ENCODE results near the gene SARS1. TPM values are rescaled to one million over a fixed set of nuclear protein-coding genes. Genes with fewer than 3 reads are reported as not detected.

SARS1 gene
- total and polyA plus RNA-seq, 2 of the 13 experiments (the other 11 are each of a cell fraction or from before 2014, with no cell fraction given): 103 to 134 TPM

DNA sequence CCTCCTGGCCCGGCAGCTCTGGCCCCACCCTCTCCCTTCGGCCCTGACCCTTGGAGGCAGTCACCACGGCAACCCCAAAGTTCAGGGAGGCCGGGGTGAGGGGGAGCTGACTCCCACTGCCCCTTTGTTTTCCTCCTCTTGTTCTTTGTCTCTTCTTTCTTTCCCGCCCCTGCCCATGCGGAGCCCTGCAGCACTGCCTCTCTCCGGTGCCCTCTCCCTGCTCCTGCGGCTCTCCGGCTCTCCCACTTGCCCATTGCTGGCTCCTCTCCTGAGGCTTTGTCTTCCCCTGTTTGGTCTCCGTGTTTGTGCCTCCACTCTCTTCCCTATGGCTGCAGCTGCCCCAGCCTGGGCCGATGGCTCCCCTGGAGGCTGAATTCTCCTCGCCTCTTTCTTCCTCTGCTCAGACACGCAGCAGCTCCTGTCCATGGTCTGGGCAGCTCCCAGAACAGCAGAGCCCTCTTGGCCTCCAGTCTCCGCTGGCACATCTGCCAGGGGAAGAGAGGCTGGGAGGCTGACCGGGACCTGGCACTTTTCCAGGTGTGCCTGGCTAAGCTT, 41.5 kb downstream of the SARS1 start (continued):
- TF ChIP-seq CTCF (CRISPR knock-in tag; IDR thresholded peaks at IDR 0.05) (peak; percentile 33; the same call in 1 of the 2 replicates), ZNF331 (CRISPR knock-in tag; IDR thresholded peaks at IDR 0.05) (no peak), ZSCAN25 (CRISPR knock-in tag; IDR thresholded peaks at IDR 0.05) (peak; percentile 42; the same call in 1 of the 2 replicates), NFIC (IDR thresholded peaks at IDR 0.05; ENCODE audit: low read length) (no peak), MAZ (IDR thresholded peaks at IDR 0.05; ENCODE audit: borderline replicate concordance, low read depth, low read length) (no peak), MAZ (CRISPR knock-in tag; IDR thresholded peaks at IDR 0.05; ENCODE audit: low read depth) (no peak), MAFG (CRISPR knock-in tag; IDR thresholded peaks at IDR 0.05) (no peak), ZNF710 (CRISPR knock-in tag; IDR thresholded peaks at IDR 0.05; ENCODE audit: borderline replicate concordance) (peak; percentile 96; the same call in 1 of the 2 replicates), ZNF562 (CRISPR knock-in tag; IDR thresholded peaks at IDR 0.05; ENCODE audit: borderline replicate concordance) (no peak), AGO2 (optimal IDR thresholded peaks at IDR 0.05; ENCODE audit: low read depth, low read length) (no peak), MEF2D (CRISPR knock-in tag; IDR thresholded peaks at IDR 0.05) (no peak), HNF4A (CRISPR knock-in tag; IDR thresholded peaks at IDR 0.05) (no peak), ZEB1 (IDR thresholded peaks at IDR 0.05; ENCODE audit: insufficient replicate concordance, low read depth) (no peak), STAT5B (CRISPR knock-in tag; IDR thresholded peaks at IDR 0.05) (no peak), SALL2 (CRISPR knock-in tag; IDR thresholded peaks at IDR 0.05) (no peak), ZNF350 (CRISPR knock-in tag; IDR thresholded peaks at IDR 0.05; ENCODE audit: borderline replicate concordance, low read depth) (no peak), ZNF362 (CRISPR knock-in tag; IDR thresholded peaks at IDR 0.05; ENCODE audit: borderline replicate concordance) (no peak), JUND (CRISPR knock-in tag; IDR thresholded peaks at IDR 0.05) (no peak), ZNF501 (CRISPR knock-in tag; IDR thresholded peaks at IDR 0.05) (0 out of 2 replicates have a peak, but pooled peaks have one; percentile 36), KAT2B (IDR thresholded peaks at IDR 0.05; ENCODE audit: borderline replicate concordance, low read depth, low read length) (no peak), ZNF329 (CRISPR knock-in tag; IDR thresholded peaks at IDR 0.05; ENCODE audit: low read depth) (no peak), ZNF564 (CRISPR knock-in tag; IDR thresholded peaks at IDR 0.05) (no peak), FOXK2 (IDR thresholded peaks at IDR 0.05) (no peak)
- TF ChIP-seq, protein P1, sequence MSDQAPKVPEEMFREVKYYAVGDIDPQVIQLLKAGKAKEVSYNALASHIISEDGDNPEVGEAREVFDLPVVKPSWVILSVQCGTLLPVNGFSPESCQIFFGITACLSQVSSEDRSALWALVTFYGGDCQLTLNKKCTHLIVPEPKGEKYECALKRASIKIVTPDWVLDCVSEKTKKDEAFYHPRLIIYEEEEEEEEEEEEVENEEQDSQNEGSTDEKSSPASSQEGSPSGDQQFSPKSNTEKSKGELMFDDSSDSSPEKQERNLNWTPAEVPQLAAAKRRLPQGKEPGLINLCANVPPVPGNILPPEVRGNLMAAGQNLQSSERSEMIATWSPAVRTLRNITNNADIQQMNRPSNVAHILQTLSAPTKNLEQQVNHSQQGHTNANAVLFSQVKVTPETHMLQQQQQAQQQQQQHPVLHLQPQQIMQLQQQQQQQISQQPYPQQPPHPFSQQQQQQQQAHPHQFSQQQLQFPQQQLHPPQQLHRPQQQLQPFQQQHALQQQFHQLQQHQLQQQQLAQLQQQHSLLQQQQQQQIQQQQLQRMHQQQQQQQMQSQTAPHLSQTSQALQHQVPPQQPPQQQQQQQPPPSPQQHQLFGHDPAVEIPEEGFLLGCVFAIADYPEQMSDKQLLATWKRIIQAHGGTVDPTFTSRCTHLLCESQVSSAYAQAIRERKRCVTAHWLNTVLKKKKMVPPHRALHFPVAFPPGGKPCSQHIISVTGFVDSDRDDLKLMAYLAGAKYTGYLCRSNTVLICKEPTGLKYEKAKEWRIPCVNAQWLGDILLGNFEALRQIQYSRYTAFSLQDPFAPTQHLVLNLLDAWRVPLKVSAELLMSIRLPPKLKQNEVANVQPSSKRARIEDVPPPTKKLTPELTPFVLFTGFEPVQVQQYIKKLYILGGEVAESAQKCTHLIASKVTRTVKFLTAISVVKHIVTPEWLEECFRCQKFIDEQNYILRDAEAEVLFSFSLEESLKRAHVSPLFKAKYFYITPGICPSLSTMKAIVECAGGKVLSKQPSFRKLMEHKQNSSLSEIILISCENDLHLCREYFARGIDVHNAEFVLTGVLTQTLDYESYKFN (CRISPR knock-in tag; conservative IDR thresholded peaks at IDR 0.05): no peak

Data from HepG2 (cell line).